ENCODE results near the gene SLMAP.

SLMAP gene

DNA sequence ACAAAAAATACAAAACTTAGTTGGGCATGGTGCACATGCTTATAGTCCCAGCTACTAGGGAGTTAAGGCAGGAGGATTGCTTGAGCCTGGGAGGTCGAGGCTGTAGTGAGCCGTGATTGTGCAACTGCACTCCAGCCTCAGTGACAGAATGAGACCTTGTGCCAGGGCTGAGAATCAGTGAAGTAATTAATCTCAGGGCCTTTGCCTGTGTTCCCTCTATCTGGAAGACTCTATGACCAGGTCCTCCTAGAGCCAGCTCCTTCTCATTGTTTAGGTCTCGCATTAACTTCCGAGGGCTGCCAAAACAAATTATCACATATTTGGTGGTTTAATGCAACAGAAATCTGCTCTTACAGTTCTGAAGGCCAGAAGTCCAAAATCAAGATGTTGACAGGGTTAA, 210.7 kb downstream of the SLMAP start:
- no peaks in the 10 kb centered on the region for H3K9me3 ChIP-seq (ENCODE audit: control insufficient read depth, low read length)
- no peak overlapping the region for H3K9ac ChIP-seq (ENCODE audit: low read length)
- H3K4ac ChIP-seq (ENCODE audit: low read depth in 1 of 2, low read length in 2 of 2): no peak overlapping the region
- no peaks in the 10 kb centered on the region for H3K79me1 ChIP-seq (replicated peaks; ENCODE audit: low read length, poor library complexity, severe bottlenecking)
- H2BK5ac ChIP-seq (ENCODE audit: low read depth, low read length, poor library complexity, severe bottlenecking): no peak overlapping the region
- H3K4me2 ChIP-seq (ENCODE audit: low read length, poor library complexity, severe bottlenecking): no peak overlapping the region
- no peak overlapping the region for H2BK15ac ChIP-seq (ENCODE audit: low read depth, poor library complexity, severe bottlenecking)
- H2BK12ac ChIP-seq (ENCODE audit: low read length in 2 of 2): peak overlapping the region in 1 of 2 experiments; percentile 43
- no peak overlapping the region for H2BK120ac ChIP-seq (ENCODE audit: low read depth, low read length)
- H3K4me3 ChIP-seq (ENCODE audit: insufficient read depth in 1 of 2, low read depth in 1 of 2, low read length in 2 of 2): no peak overlapping the region
- no peaks in the 10 kb centered on the region for H3K36me3 ChIP-seq (ENCODE audit: control insufficient read depth in 1 of 2, insufficient read depth in 2 of 2, low read depth in 1 of 2, low read length in 2 of 2)
- H3K14ac ChIP-seq (ENCODE audit: low read length in 2 of 2): no peak overlapping the region
- no peaks in the 10 kb centered on the region for H3K27me3 ChIP-seq (ENCODE audit: control insufficient read depth in 1 of 2, insufficient read depth in 1 of 2, low read length in 2 of 2)
- H3K27ac ChIP-seq (ENCODE audit: low read length, poor library complexity, severe bottlenecking): no peak overlapping the region
- H3K18ac ChIP-seq (ENCODE audit: low read depth in 1 of 2, low read length in 2 of 2): no peak overlapping the region
- no peak for DNase-seq
- no peak overlapping the region for H4K8ac ChIP-seq (ENCODE audit: low read length)
- H4K91ac ChIP-seq (ENCODE audit: low read length): no peak overlapping the region
- H2AFZ ChIP-seq (ENCODE audit: low read depth, low read length): no peak overlapping the region
- peaks cover 7% of the 10 kb centered on the region for H3K4me1 ChIP-seq (ENCODE audit: control insufficient read depth, insufficient read depth, low read depth, low read length)
- H3K23ac ChIP-seq (ENCODE audit: low read length in 2 of 2): no peak overlapping the region
- 69% methylated on average over 4 of the region's 4 CpGs for WGBS
- H2AK5ac ChIP-seq (ENCODE audit: low read length, severe bottlenecking): no peak overlapping the region

DNA sequence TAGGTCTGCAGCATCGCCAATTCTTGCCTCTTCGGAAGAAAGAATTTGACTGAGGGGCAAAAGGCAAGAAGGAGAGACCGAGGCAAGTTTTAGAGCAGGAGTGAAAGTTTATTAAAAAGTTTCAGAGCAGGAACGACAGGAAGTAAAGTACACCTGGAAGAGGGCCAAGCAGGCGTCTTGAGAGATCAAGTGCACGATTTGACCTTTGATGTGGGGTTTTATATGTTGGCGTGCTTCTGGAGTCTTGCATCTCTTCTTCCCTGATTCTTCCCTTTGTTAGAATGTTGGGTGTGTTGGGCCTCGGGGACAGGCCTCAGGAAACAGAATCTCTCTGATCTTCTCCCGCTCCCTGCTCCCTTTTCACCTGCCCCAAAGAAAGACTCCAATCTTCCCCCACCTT, 211.5 kb downstream of the SLMAP start:
- Histone ChIP-seq H3K79me1 (replicated peaks; ENCODE audit: low read length, poor library complexity, severe bottlenecking) (no peaks in the 10 kb centered on the region), H2BK15ac (ENCODE audit: low read depth, poor library complexity, severe bottlenecking) (no peak overlapping the region), H3K9ac (ENCODE audit: low read length) (no peak overlapping the region), H2BK5ac (ENCODE audit: low read depth, low read length, poor library complexity, severe bottlenecking) (no peak overlapping the region), H3K18ac (ENCODE audit: low read depth in 1 of 2, low read length in 2 of 2) (no peak overlapping the region), H3K4ac (ENCODE audit: low read depth in 1 of 2, low read length in 2 of 2) (no peak overlapping the region), H3K4me2 (ENCODE audit: low read length, poor library complexity, severe bottlenecking) (no peak overlapping the region), H2BK120ac (ENCODE audit: low read depth, low read length) (no peak overlapping the region), H3K14ac (ENCODE audit: low read length in 2 of 2) (no peak overlapping the region), H4K8ac (ENCODE audit: low read length) (no peak overlapping the region), H2BK12ac (ENCODE audit: low read length in 2 of 2) (peak overlapping the region in 1 of 2 experiments; percentile 18), H3K4me1 (ENCODE audit: control insufficient read depth, insufficient read depth, low read depth, low read length) (peaks cover 9% of the 10 kb centered on the region), H4K91ac (ENCODE audit: low read length) (no peak overlapping the region), H3K4me3 (ENCODE audit: insufficient read depth in 1 of 2, low read depth in 1 of 2, low read length in 2 of 2) (no peak overlapping the region), H3K27me3 (ENCODE audit: control insufficient read depth in 1 of 2, insufficient read depth in 1 of 2, low read length in 2 of 2) (no peaks in the 10 kb centered on the region), H3K9me3 (ENCODE audit: control insufficient read depth, low read length) (no peaks in the 10 kb centered on the region), H3K23ac (ENCODE audit: low read length in 2 of 2) (no peak overlapping the region), H3K27ac (ENCODE audit: low read length, poor library complexity, severe bottlenecking) (no peak overlapping the region), H2AFZ (ENCODE audit: low read depth, low read length) (no peak overlapping the region), H3K36me3 (ENCODE audit: control insufficient read depth in 1 of 2, insufficient read depth in 2 of 2, low read depth in 1 of 2, low read length in 2 of 2) (no peaks in the 10 kb centered on the region), H2AK5ac (ENCODE audit: low read length, severe bottlenecking) (peak overlapping the region; percentile 33)
- DNase-seq: no peak
- 92% methylated on average over 9 of the region's 9 CpGs for WGBS

DNA sequence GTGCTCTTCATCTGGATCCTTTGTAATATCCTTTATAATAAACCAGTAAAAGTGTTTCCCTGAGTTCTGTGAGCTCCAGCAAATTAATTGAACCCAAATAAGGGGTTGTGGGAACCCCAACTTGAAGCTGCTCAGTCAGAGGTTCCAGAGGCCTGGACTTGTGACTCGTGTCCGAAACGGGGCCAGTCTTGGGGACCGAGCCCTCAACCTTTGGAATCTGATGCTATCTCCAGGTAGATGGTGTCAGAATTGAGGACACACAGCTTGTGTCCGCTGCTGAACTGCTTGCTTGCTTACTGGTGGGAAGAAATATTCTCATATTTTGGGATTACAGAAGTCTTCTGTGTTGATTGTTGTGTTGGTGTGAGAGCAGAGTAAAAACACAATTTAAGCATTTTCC, 212.4 kb downstream of the SLMAP start:
- H3K9ac ChIP-seq (ENCODE audit: low read length): no peak overlapping the region
- no peak overlapping the region for H3K23ac ChIP-seq (ENCODE audit: low read length in 2 of 2)
- no peak overlapping the region for H4K8ac ChIP-seq (ENCODE audit: low read length)
- H3K36me3 ChIP-seq (ENCODE audit: control insufficient read depth in 1 of 2, insufficient read depth in 2 of 2, low read depth in 1 of 2, low read length in 2 of 2): no peaks in the 10 kb centered on the region
- H3K18ac ChIP-seq (ENCODE audit: low read depth in 1 of 2, low read length in 2 of 2): no peak overlapping the region
- H2BK12ac ChIP-seq (ENCODE audit: low read length in 2 of 2): peak overlapping the region; percentile 55 to 59
- no peak overlapping the region for H4K91ac ChIP-seq (ENCODE audit: low read length)
- 98% methylated on average over 5 of the region's 5 CpGs for WGBS
- H2BK15ac ChIP-seq (ENCODE audit: low read depth, poor library complexity, severe bottlenecking): peak overlapping the region; percentile 60
- H2AK5ac ChIP-seq (ENCODE audit: low read length, severe bottlenecking): no peak overlapping the region
- no peak overlapping the region for H3K4me3 ChIP-seq (ENCODE audit: insufficient read depth in 1 of 2, low read depth in 1 of 2, low read length in 2 of 2)
- H2BK5ac ChIP-seq (ENCODE audit: low read depth, low read length, poor library complexity, severe bottlenecking): no peak overlapping the region
- no peak overlapping the region for H2AFZ ChIP-seq (ENCODE audit: low read depth, low read length)
- no peak overlapping the region for H3K27ac ChIP-seq (ENCODE audit: low read length, poor library complexity, severe bottlenecking)
- no peak overlapping the region for H3K4me2 ChIP-seq (ENCODE audit: low read length, poor library complexity, severe bottlenecking)
- H3K27me3 ChIP-seq (ENCODE audit: control insufficient read depth in 1 of 2, insufficient read depth in 1 of 2, low read length in 2 of 2): no peaks in the 10 kb centered on the region
- peak overlapping the region; percentile 54 for H2BK120ac ChIP-seq (ENCODE audit: low read depth, low read length)
- H3K4ac ChIP-seq (ENCODE audit: low read depth in 1 of 2, low read length in 2 of 2): no peak overlapping the region
- no peaks in the 10 kb centered on the region for H3K79me1 ChIP-seq (replicated peaks; ENCODE audit: low read length, poor library complexity, severe bottlenecking)
- peaks cover 12% of the 10 kb centered on the region for H3K4me1 ChIP-seq (ENCODE audit: control insufficient read depth, insufficient read depth, low read depth, low read length)
- H3K9me3 ChIP-seq (ENCODE audit: control insufficient read depth, low read length): no peaks in the 10 kb centered on the region
- no peak for DNase-seq
- H3K14ac ChIP-seq (ENCODE audit: low read length in 2 of 2): no peak overlapping the region

DNA sequence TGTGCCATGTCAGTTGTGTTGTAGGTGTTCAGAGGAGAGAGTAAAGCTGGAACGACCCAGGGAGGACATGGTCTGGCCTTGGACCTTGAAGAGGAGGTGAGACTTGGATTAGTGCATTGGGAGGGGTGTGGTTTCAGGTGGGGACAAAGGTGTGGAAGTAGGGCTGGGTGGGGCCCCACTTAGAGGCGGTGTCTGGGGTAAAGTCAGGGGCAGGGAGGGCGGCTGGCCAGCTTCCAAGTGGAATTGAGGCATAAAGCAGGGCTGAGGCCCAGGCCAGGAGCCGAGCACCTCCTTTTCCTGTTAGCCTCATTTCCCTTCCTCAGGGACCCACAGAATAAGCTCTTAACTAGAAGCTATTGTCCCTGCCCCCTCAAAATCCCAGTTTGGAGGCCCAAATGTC, 215.9 kb downstream of the SLMAP start:
- Histone ChIP-seq H3K79me1 (replicated peaks; ENCODE audit: low read length, poor library complexity, severe bottlenecking) (no peaks in the 10 kb centered on the region), H3K27me3 (ENCODE audit: control insufficient read depth in 1 of 2, insufficient read depth in 1 of 2, low read length in 2 of 2) (no peaks in the 10 kb centered on the region), H3K4me2 (ENCODE audit: low read length, poor library complexity, severe bottlenecking) (no peak overlapping the region), H3K14ac (ENCODE audit: low read length in 2 of 2) (no peak overlapping the region), H2AK5ac (ENCODE audit: low read length, severe bottlenecking) (peak overlapping the region; percentile 69), H3K4ac (ENCODE audit: low read depth in 1 of 2, low read length in 2 of 2) (peak overlapping the region; percentile 59 to 71), H2BK12ac (ENCODE audit: low read length in 2 of 2) (peak overlapping the region; percentile 93 to 94), H2BK5ac (ENCODE audit: low read depth, low read length, poor library complexity, severe bottlenecking) (no peak overlapping the region), H3K9ac (ENCODE audit: low read length) (no peak overlapping the region), H2AFZ (ENCODE audit: low read depth, low read length) (no peak overlapping the region), H2BK120ac (ENCODE audit: low read depth, low read length) (peak overlapping the region; percentile 76), H3K9me3 (ENCODE audit: control insufficient read depth, low read length) (no peaks in the 10 kb centered on the region), H2BK15ac (ENCODE audit: low read depth, poor library complexity, severe bottlenecking) (peak overlapping the region; percentile 62), H3K23ac (ENCODE audit: low read length in 2 of 2) (no peak overlapping the region), H3K27ac (ENCODE audit: low read length, poor library complexity, severe bottlenecking) (no peak overlapping the region), H4K91ac (ENCODE audit: low read length) (peak overlapping the region; percentile 95), H3K18ac (ENCODE audit: low read depth in 1 of 2, low read length in 2 of 2) (peak overlapping the region; percentile 64 to 81), H3K4me3 (ENCODE audit: insufficient read depth in 1 of 2, low read depth in 1 of 2, low read length in 2 of 2) (no peak overlapping the region), H3K4me1 (ENCODE audit: control insufficient read depth, insufficient read depth, low read depth, low read length) (peaks cover 16% of the 10 kb centered on the region), H3K36me3 (ENCODE audit: control insufficient read depth in 1 of 2, insufficient read depth in 2 of 2, low read depth in 1 of 2, low read length in 2 of 2) (no peaks in the 10 kb centered on the region), H4K8ac (ENCODE audit: low read length) (peak overlapping the region; percentile 79)
- DNase-seq: no peak
- WGBS: 72% methylated on average over 3 of the region's 4 CpGs

All from mesenchymal stem cell (in vitro differentiated cells and primary cell).